Sigmoid colon (tissue), 7 donors: ENCODE results near the gene FAM76A. TPM values are rescaled to one million over a fixed set of nuclear protein-coding genes. Genes with fewer than 3 reads are reported as not detected.
A peak's percentile ranks its signal among the peaks of the same experiment; 100 is the strongest.

Experiments used
- DNase-seq: peaks from one replicate; pipeline ENCODE4 v3.0.0-alpha.2; 2019
- H3K27ac ChIP-seq, 4 donors: fragments of 200-600 bp; sonication (generic); one replicate each; pipeline ENCODE4 v1.5.1; 2016 to 2019; ENCODE audit warnings: mild to moderate bottlenecking in 1 of 4
- H3K27me3 ChIP-seq, 3 donors: fragments of 200-600 bp; sonication (generic); one replicate each; pipeline ENCODE4 v1.5.1; 2019; ENCODE audit warnings: mild to moderate bottlenecking in 1 of 3
- H3K36me3 ChIP-seq, 4 donors: fragments of 200-600 bp; sonication (generic); one replicate each; pipeline ENCODE4 v1.5.1; 2016 to 2019
- H3K4me1 ChIP-seq, 4 donors: fragments of 200-600 bp; sonication (generic); one replicate each; pipeline ENCODE4 v1.5.1; 2017 to 2019
- H3K4me3 ChIP-seq, 4 donors: fragments of 200-600 bp; sonication (generic); one replicate each; pipeline ENCODE4 v1.5.1; 2017 to 2019; ENCODE audit warnings: mild to moderate bottlenecking in 2 of 4, moderate library complexity in 1 of 4
- H3K9me3 ChIP-seq, 4 donors: fragments of 200-600 bp in 3 of 4; sonication (generic) in 3 of 4; one replicate each; pipeline versions ENCODE4 v1.5.1 to v1.6.1; 2013 to 2019
- CTCF ChIP-seq, 4 experiments: fragments of 450-650 bp in 3 of 4; fragments of 200-600 bp in 1 of 4; IDR thresholded peaks; one replicate each; pipeline ENCODE4 v1.5.1; 2016 to 2019; ENCODE audit warnings: antibody characterized with exemption in 4 of 4, mild to moderate bottlenecking in 3 of 4, moderate library complexity in 2 of 4
- EP300 ChIP-seq, 4 donors: sonication (generic); formaldehyde crosslinking; IDR thresholded peaks; one replicate each; pipeline ENCODE4 v1.6.1; 2017; ENCODE audit warnings: antibody characterized with exemption in 4 of 4
- POLR2A ChIP-seq, 2 donors: fragments of 450-650 bp; IDR thresholded peaks; one replicate each; pipeline ENCODE4 v1.6.1; 2016; ENCODE audit warnings: antibody characterized with exemption in 2 of 2, mild to moderate bottlenecking in 2 of 2, moderate library complexity in 2 of 2
- POLR2AphosphoS5 ChIP-seq, 4 donors: sonication (generic); formaldehyde crosslinking; IDR thresholded peaks; one replicate each; pipeline ENCODE4 v1.6.1; 2017; ENCODE audit warnings: antibody characterized with exemption in 4 of 4
- WGBS, 2 donors: extraction: QIAGEN DNeasy Blood & Tissue Kit; methylation state at CpG; one replicate each; pipeline ENCODE4 v1.1.7; 2013; 5-methylcytosine and 5-hydroxymethylcytosine counted together
- intact Hi-C: fragments of 100-400 bp; cut with DNase I; formaldehyde crosslinking; loops from one replicate; pipeline ENCODE4 v1.15.1; 2023
- polyA plus RNA-seq, 3 donors: library from polyadenylated mRNA; stranded (reverse); fragments of 200-250 nt; gene quantifications; one replicate each; pipeline ENCODE4 v1.2.3, GENCODE V29; 2013
- total RNA-seq, 4 donors: library from RNA; depleted of rRNA; stranded (reverse); fragments of >200 nt; gene quantifications; one replicate each; pipeline ENCODE4 v1.1.0, GENCODE V29; 2016
- donor health status: healthy with polysubstance abuse.
- donor health status: Bipolar disorder and iron deficiency.
- donor health status: healthy.

FAM76A gene
- total and polyA plus RNA-seq, 7 donors = 3.6 to 24.3 (median 11.9) TPM

GRCh38 chr1:27763358-27763757, 37.6 kb downstream of the FAM76A start:
- no peak overlapping the region for H3K4me3 ChIP-seq
- H3K36me3 ChIP-seq = peaks cover 0 to 41% (median 12%) of the 10 kb centered on the region in 4 donors
- intact Hi-C loops = no loop called here
- 84 to 91% methylated on average over 4 of the region's 4 CpGs for WGBS, 2 donors
- no peaks in the 10 kb centered on the region for H3K4me1 ChIP-seq
- DNase-seq = no peak
- TF ChIP-seq CTCF (IDR thresholded peaks at IDR 0.05) = no peak
- TF ChIP-seq EP300 (IDR thresholded peaks at IDR 0.05) = no peak
- no peak for TF ChIP-seq POLR2AphosphoS5 (IDR thresholded peaks at IDR 0.05)
- TF ChIP-seq POLR2A (IDR thresholded peaks at IDR 0.05) = no peak
- H3K27ac ChIP-seq = no peak overlapping the region
- H3K9me3 ChIP-seq = no peaks in the 10 kb centered on the region
- H3K27me3 ChIP-seq = no peaks in the 10 kb centered on the region

- no peak for TF ChIP-seq CTCF (IDR thresholded peaks at IDR 0.05)
- TF ChIP-seq EP300 (IDR thresholded peaks at IDR 0.05) = no peak
- TF ChIP-seq POLR2A (IDR thresholded peaks at IDR 0.05) = no peak
- no peak for TF ChIP-seq POLR2AphosphoS5 (IDR thresholded peaks at IDR 0.05)
- no peaks in the 10 kb centered on the region for H3K9me3 ChIP-seq
- intact Hi-C loops = loop anchor here (5.0 kb wide), 1 partner anchor 98 kb away; the partner anchor contains the start of gene IFI6
- no peak overlapping the region for H3K4me3 ChIP-seq
- 66 to 81% methylated on average over 2 of the region's 2 CpGs for WGBS, 2 donors
- H3K4me1 ChIP-seq = peaks cover 0 to 20% (median 16%) of the 10 kb centered on the region in 4 donors
- H3K36me3 ChIP-seq = peaks cover 0 to under 1% (median 0%) of the 10 kb centered on the region in 4 donors
- no peaks in the 10 kb centered on the region for H3K27me3 ChIP-seq
- H3K27ac ChIP-seq = no peak overlapping the region
- no peak for DNase-seq
Observed at GRCh38 chr1:27770293-27770830, 44.6 kb downstream of the FAM76A start.

GRCh38 chr1:27772036-27772931, 46.5 kb downstream of the FAM76A start:
- Histone ChIP-seq H3K27me3 (no peaks in the 10 kb centered on the region), H3K27ac (peak overlapping the region; percentile 90 to 94 (median 93)), H3K36me3 (peaks cover 0 to 10% (median 0%) of the 10 kb centered on the region in 4 donors), H3K4me3 (peak overlapping the region; percentile 79 to 95 (median 91)), H3K4me1 (peaks cover 0 to 31% (median 23%) of the 10 kb centered on the region in 4 donors), H3K9me3 (no peaks in the 10 kb centered on the region)
- TF ChIP-seq EP300 (IDR thresholded peaks at IDR 0.05) = no peak
- no peak for TF ChIP-seq POLR2A (IDR thresholded peaks at IDR 0.05)
- no peak for TF ChIP-seq CTCF (IDR thresholded peaks at IDR 0.05)
- TF ChIP-seq POLR2AphosphoS5 (IDR thresholded peaks at IDR 0.05) = no peak
- no peak for DNase-seq
- intact Hi-C loops = loop anchor here (2.0 to 5.0 kb wide), 2 partner anchors 45 to 100 kb away; partner anchors contain the start of gene IFI6
- 20 to 30% methylated on average over 18 of the region's 18 CpGs for WGBS, 2 donors

- Histone ChIP-seq H3K4me3 (peak within 1 kb of the TSS; percentile 79 to 95 (median 91)), H3K27ac (peak within 1 kb of the TSS; percentile 90 to 94 (median 93)), H3K27me3 (no peaks in the 10 kb centered on the region), H3K4me1 (peaks cover 0 to 31% (median 23%) of the 10 kb centered on the region in 4 donors), H3K36me3 (peaks cover 0 to 10% (median 0%) of the 10 kb centered on the region in 4 donors), H3K9me3 (no peaks in the 10 kb centered on the region)
- TF ChIP-seq CTCF (IDR thresholded peaks at IDR 0.05) (no peak), EP300 (IDR thresholded peaks at IDR 0.05) (peak in 1 of 4 donors; percentile 3), POLR2AphosphoS5 (IDR thresholded peaks at IDR 0.05) (peak; percentile 95 to 99 (median 96)), POLR2A (IDR thresholded peaks at IDR 0.05) (peak; percentile 87 to 89)
- 0% methylated on average over 58 of the region's 58 CpGs for WGBS, 2 donors
- intact Hi-C loops = loop anchor here (2.0 to 5.0 kb wide), 2 partner anchors 46 to 101 kb away; partner anchors contain the start of gene IFI6
- peak; percentile 100 for DNase-seq
Observed at GRCh38 chr1:27772932-27773825, 47.4 kb downstream of the FAM76A start, which contains the start of gene STX12. STX12 (plus strand) TSS chr1:27773219; CDS start chr1:27773308, 89 bp downstream.
